ENCODE measurements around the gene SLAMF1. TPM values are rescaled to one million over a fixed set of nuclear protein-coding genes. Genes with fewer than 3 reads are reported as not detected.

The SLAMF1 gene
- total and polyA plus RNA-seq, 9 of the 15 experiments (the other 6 are each of a cell fraction or from before 2014, with no cell fraction given), result 0.04 to 0.17 (median 0.11) TPM; not detected in 4

DNA sequence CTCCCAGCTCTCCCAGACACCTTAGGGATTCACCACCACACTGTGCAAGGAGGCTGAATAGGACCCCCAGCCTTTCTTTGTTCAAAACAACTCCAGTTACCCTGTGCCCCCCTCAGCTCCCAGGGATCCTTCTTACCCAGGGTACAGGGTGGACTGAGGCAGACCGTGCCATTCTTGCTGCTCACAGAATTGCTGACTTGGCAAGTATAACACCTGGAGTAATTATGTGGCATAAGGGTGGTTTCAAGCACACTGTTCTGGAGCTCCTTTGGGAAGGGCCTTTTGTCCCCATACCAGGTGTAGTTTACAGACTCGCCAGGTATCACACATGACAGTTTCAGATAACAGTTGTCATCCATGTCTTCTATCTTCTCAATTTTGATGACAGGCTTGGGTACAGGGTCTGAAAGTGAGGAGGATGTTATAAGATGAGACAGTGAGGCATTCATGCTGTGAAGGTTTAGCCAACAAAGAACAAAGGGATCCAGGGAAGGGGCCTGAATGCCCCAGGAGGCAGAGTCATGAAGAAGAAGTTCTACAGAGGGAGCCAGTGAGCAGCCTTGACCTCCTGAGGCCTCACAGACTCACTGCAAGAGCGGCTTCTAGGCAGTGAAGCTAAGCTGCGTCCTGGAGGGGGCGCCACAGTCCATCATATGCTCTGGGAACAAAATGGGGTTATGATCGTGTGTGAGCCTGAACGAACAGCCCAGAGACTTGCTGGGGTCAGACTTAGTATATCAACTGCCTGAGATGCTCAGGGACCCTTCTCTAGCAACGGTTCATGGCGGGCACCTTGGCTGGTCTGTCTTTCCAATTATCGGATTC, 34.4 kb upstream of the SLAMF1 start (continued):
- TF ChIP-seq NBN (IDR thresholded peaks at IDR 0.05; ENCODE audit: low read depth) (no peak), YY1 (IDR thresholded peaks at IDR 0.05; ENCODE audit: borderline replicate concordance in 1 of 3, control insufficient read depth in 1 of 3, extremely low read depth in 1 of 3, insufficient read depth in 3 of 3, insufficient read length in 1 of 3, insufficient replicate concordance in 2 of 3, low read depth in 1 of 3, low read length in 2 of 3) (peak in 2 of 3 experiments; percentile 66 to 76), PURB (CRISPR knock-in tag; IDR thresholded peaks at IDR 0.05; ENCODE audit: low read depth) (no peak), ZNF830 (CRISPR knock-in tag; IDR thresholded peaks at IDR 0.05) (no peak), ZNF24 (IDR thresholded peaks at IDR 0.05) (0 out of 2 replicates have a peak, but pooled peaks have one; percentile 33)
- TF ChIP-seq, protein P1, sequence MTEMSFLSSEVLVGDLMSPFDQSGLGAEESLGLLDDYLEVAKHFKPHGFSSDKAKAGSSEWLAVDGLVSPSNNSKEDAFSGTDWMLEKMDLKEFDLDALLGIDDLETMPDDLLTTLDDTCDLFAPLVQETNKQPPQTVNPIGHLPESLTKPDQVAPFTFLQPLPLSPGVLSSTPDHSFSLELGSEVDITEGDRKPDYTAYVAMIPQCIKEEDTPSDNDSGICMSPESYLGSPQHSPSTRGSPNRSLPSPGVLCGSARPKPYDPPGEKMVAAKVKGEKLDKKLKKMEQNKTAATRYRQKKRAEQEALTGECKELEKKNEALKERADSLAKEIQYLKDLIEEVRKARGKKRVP (CRISPR knock-in tag; IDR thresholded peaks at IDR 0.05), result no peak

DNA sequence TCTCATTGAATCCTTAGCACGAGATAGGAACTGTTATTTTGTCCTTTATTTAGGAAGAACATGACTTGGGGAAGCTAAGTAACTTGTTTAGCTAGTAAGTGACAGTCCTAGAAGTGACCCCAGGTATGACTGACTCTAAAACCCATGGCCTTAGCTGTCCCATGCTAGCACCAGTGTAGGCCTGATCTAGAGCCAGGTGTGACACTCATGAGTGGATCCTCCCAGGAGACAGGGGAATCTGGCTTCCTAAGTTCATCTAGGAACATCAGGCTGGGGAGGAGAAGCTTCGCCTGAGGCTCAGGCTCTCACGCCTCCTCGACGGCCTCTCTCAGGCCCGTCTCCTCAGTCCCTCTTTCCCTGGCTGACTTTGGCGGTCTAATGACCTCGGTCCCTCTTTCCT, 33.6 kb upstream of the SLAMF1 start:
- H3K79me2 ChIP-seq (ENCODE audit: control insufficient read depth, insufficient read depth, low read length), result no peaks in the 10 kb centered on the region
- no peaks in the 10 kb centered on the region; a peak in 1 of 5 replicates for H3K27me3 ChIP-seq (ENCODE audit: control insufficient read depth in 2 of 2, insufficient read depth in 2 of 2, low read length in 2 of 2)
- peaks cover 4 to 11% of the 10 kb centered on the region in 2 experiments for H3K4me1 ChIP-seq (replicated peaks in 1 of 2; ENCODE audit: control insufficient read depth in 2 of 2, insufficient read depth in 2 of 2, low read length in 2 of 2)
- no peaks in the 10 kb centered on the region for H3K9me1 ChIP-seq (ENCODE audit: control insufficient read depth, insufficient read depth, low read length)
- in situ Hi-C loops (cut with MboI), result loop anchor here (5.0 kb wide), 1 partner anchor 248 kb away; no protein-coding TSS in a partner anchor
- 62% methylated on average over 8 of the region's 8 CpGs for WGBS (ENCODE audit: insufficient coverage, low coverage, missing lambda C conversion rate)
- no peak overlapping the region for H3K27ac ChIP-seq (ENCODE audit: extremely low read depth, low read depth, low read length)
- no peak overlapping the region for H3K4me3 ChIP-seq
- no peak for ATAC-seq
- POLR2A ChIA-PET, result no interaction called here
- intact Hi-C loops (cut with micrococcal nuclease), result loop anchor here (5.0 kb wide), 1 partner anchor 312 kb away; no protein-coding TSS in a partner anchor
- no TSS peak for BruUV-seq (replicated peaks)
- FAIRE-seq, result no peak
- no peaks in the 10 kb centered on the region for H3K9me3 ChIP-seq (replicated peaks; ENCODE audit: control insufficient read depth, insufficient read depth, low read depth, low read length)
- DNase-seq (ENCODE audit: extremely low read depth in 1 of 4, low spot score in 3 of 4), result no peak
- peaks cover 5% of the 10 kb centered on the region; the same call in 1 of the 2 replicates for H4K20me1 ChIP-seq (replicated peaks; ENCODE audit: control insufficient read depth, insufficient read depth, low read length)
- no peaks in the 10 kb centered on the region for H3K36me3 ChIP-seq (ENCODE audit: control insufficient read depth, insufficient read depth, low read length)
- H2AFZ ChIP-seq (ENCODE audit: low read depth, low read length), result no peak overlapping the region
- H3K9ac ChIP-seq (ENCODE audit: insufficient read depth in 1 of 2, low read depth in 2 of 2, low read length in 2 of 2), result no peak overlapping the region
- CTCF ChIA-PET (ENCODE audit: low intra/inter-chr PET ratio), result interaction anchor here (2.5 kb wide), 1 partner anchor 87 kb away, joined by 9 read pairs; no protein-coding TSS in a partner anchor
- no peak overlapping the region for H3K4me2 ChIP-seq (ENCODE audit: insufficient read depth, low read length)
- no peak for TF ChIP-seq SIN3B (IDR thresholded peaks at IDR 0.05; ENCODE audit: low read depth)
- TF ChIP-seq GATA2 (CRISPR knock-in tag; IDR thresholded peaks at IDR 0.05), result no peak
- TF ChIP-seq SIX5 (IDR thresholded peaks at IDR 0.05; ENCODE audit: borderline replicate concordance in 1 of 2, insufficient read depth in 1 of 2, low read depth in 1 of 2, low read length in 2 of 2), result no peak
- TF ChIP-seq ZNF274 (IDR thresholded peaks at IDR 0.05; ENCODE audit: borderline replicate concordance, low read depth, low read length), result no peak
- TF ChIP-seq ZFP1 (CRISPR knock-in tag; IDR thresholded peaks at IDR 0.05), result no peak
- TF ChIP-seq, protein P2, sequence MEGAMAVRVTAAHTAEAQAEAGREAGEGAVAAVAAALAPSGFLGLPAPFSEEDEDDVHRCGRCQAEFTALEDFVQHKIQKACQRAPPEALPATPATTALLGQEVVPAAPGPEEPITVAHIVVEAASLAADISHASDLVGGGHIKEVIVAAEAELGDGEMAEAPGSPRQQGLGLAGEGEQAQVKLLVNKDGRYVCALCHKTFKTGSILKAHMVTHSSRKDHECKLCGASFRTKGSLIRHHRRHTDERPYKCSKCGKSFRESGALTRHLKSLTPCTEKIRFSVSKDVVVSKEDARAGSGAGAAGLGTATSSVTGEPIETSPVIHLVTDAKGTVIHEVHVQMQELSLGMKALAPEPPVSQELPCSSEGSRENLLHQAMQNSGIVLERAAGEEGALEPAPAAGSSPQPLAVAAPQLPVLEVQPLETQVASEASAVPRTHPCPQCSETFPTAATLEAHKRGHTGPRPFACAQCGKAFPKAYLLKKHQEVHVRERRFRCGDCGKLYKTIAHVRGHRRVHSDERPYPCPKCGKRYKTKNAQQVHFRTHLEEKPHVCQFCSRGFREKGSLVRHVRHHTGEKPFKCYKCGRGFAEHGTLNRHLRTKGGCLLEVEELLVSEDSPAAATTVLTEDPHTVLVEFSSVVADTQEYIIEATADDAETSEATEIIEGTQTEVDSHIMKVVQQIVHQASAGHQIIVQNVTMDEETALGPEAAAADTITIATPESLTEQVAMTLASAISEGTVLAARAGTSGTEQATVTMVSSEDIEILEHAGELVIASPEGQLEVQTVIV (CRISPR knock-in tag; IDR thresholded peaks at IDR 0.05; ENCODE audit: borderline replicate concordance), result no peak
- no peak for TF ChIP-seq RBFOX2 (IDR thresholded peaks at IDR 0.05; ENCODE audit: low read depth, low read length)
- TF ChIP-seq NCOA2 (IDR thresholded peaks at IDR 0.05; ENCODE audit: partially characterized antibody in 2 of 2), result no peak
- no peak for TF ChIP-seq SIN3A (IDR thresholded peaks at IDR 0.05; ENCODE audit: borderline replicate concordance in 2 of 2, control insufficient read depth in 1 of 2, low read depth in 2 of 2, low read length in 2 of 2)
- TF ChIP-seq CCAR2 (IDR thresholded peaks at IDR 0.05; ENCODE audit: low read depth, low read length), result no peak
